ENCODE measurements around the gene PRICKLE2. TPM values are rescaled to one million over a fixed set of nuclear protein-coding genes. Genes with fewer than 3 reads are reported as not detected.

The PRICKLE2 gene
- total RNA-seq, 1 donor from 2014 or later, result 43.2 TPM

GRCh38 chr3:64140651-64141050 is 84.6 kb downstream of the PRICKLE2 start:
- Mint-ChIP-seq H3K4me1 (peaks cover 24% of the 10 kb centered on the region), H3K4me3 (no peak overlapping the region), H3K27me3 (ENCODE audit: low read depth) (peaks cover 43% of the 10 kb centered on the region), H3K27ac (no peak overlapping the region), H3K9me3 (no peaks in the 10 kb centered on the region), H3K36me3 (peaks cover 18% of the 10 kb centered on the region)
- TF ChIP-seq CTCF (IDR thresholded peaks at IDR 0.05; ENCODE audit: unreplicated experiment), result no peak
- DNase-seq (ENCODE audit: low spot score in 2 of 2, unreplicated experiment in 2 of 2), result no peak

GRCh38 chr3:64138656-64139375 is 86.5 kb downstream of the PRICKLE2 start:
- no peaks in the 10 kb centered on the region for H3K9me3 Mint-ChIP-seq
- TF ChIP-seq CTCF (IDR thresholded peaks at IDR 0.05; ENCODE audit: unreplicated experiment), result no peak
- H3K4me3 Mint-ChIP-seq, result no peak overlapping the region
- peaks cover 26% of the 10 kb centered on the region for H3K4me1 Mint-ChIP-seq
- H3K36me3 Mint-ChIP-seq, result peaks cover 15% of the 10 kb centered on the region
- no peak for DNase-seq (ENCODE audit: low spot score in 2 of 2, unreplicated experiment in 2 of 2)
- H3K27ac Mint-ChIP-seq, result no peak overlapping the region
- peaks cover 53% of the 10 kb centered on the region for H3K27me3 Mint-ChIP-seq (ENCODE audit: low read depth)

- Mint-ChIP-seq H3K9me3 (no peaks in the 10 kb centered on the region), H3K36me3 (peaks cover 15% of the 10 kb centered on the region), H3K27me3 (ENCODE audit: low read depth) (peaks cover 54% of the 10 kb centered on the region), H3K27ac (no peak overlapping the region), H3K4me1 (peaks cover 24% of the 10 kb centered on the region), H3K4me3 (no peak overlapping the region)
- TF ChIP-seq CTCF (IDR thresholded peaks at IDR 0.05; ENCODE audit: unreplicated experiment), result no peak
- no peak for DNase-seq (ENCODE audit: low spot score in 2 of 2, unreplicated experiment in 2 of 2)
Measured at GRCh38 chr3:64138046-64138445, 87.2 kb downstream of the PRICKLE2 start.

- no peak for DNase-seq (ENCODE audit: low spot score in 2 of 2, unreplicated experiment in 2 of 2)
- Mint-ChIP-seq H3K4me3 (no peak overlapping the region), H3K9me3 (no peaks in the 10 kb centered on the region), H3K36me3 (peaks cover 9% of the 10 kb centered on the region), H3K27ac (no peak overlapping the region), H3K4me1 (peaks cover 17% of the 10 kb centered on the region), H3K27me3 (ENCODE audit: low read depth) (peaks cover 50% of the 10 kb centered on the region)
- no peak for TF ChIP-seq CTCF (IDR thresholded peaks at IDR 0.05; ENCODE audit: unreplicated experiment)
Measured at GRCh38 chr3:64134882-64135281, 90.4 kb downstream of the PRICKLE2 start.

GRCh38 chr3:64133987-64134386 is 91.3 kb downstream of the PRICKLE2 start:
- no peaks in the 10 kb centered on the region for H3K9me3 Mint-ChIP-seq
- H3K27me3 Mint-ChIP-seq (ENCODE audit: low read depth), result peaks cover 46% of the 10 kb centered on the region
- peaks cover 9% of the 10 kb centered on the region for H3K36me3 Mint-ChIP-seq
- no peak overlapping the region for H3K4me3 Mint-ChIP-seq
- no peak overlapping the region for H3K27ac Mint-ChIP-seq
- no peak for DNase-seq (ENCODE audit: low spot score in 2 of 2, unreplicated experiment in 2 of 2)
- peaks cover 17% of the 10 kb centered on the region for H3K4me1 Mint-ChIP-seq
- TF ChIP-seq CTCF (IDR thresholded peaks at IDR 0.05; ENCODE audit: unreplicated experiment), result no peak
